GM21390 (cell line): ENCODE results near the gene CEP128.
"Not testable (repeated sequence)": the region's sequence is repeated elsewhere in the genome, so short reads cannot be mapped to it uniquely, and the experiment has no call there.

ENCODE experiments used
- ATAC-seq: cut with Tn5 transposase; IDR thresholded peaks from one replicate; pipeline ENCODE4 v1.9.1; 2021; ENCODE audit not compliant: unreplicated experiment

Gene CEP128

DNA sequence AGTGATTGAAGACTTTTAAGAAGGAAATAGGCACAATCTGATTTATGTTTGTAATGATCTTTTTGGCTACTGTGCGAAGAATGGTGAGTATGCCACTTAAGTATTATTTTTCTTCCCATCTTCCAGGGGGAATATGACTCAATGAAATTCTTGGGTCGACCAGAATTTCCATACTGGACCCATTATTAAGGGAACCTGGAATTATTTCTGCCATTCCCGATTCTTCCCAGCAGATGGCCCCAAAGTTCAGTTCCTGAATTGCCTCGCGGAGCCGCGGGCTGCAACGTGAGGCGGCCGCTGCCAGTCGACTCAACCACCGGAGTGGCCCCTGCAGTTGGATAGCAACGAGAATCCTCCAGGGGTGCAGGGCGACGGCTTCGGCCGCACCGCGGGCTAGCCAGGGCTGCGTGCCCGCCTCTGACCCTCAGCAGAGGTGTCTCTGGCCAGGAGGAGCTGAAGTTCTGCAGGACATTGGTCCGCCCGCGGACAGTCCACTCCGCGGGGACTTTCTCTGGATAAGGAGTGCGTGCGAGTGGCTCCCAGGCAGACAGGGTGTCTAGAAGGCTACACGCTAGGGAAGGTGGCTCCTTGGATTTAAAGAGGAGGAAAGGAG lies 13.3 kb upstream of the CEP128 start:
- ATAC-seq, result no peak

DNA sequence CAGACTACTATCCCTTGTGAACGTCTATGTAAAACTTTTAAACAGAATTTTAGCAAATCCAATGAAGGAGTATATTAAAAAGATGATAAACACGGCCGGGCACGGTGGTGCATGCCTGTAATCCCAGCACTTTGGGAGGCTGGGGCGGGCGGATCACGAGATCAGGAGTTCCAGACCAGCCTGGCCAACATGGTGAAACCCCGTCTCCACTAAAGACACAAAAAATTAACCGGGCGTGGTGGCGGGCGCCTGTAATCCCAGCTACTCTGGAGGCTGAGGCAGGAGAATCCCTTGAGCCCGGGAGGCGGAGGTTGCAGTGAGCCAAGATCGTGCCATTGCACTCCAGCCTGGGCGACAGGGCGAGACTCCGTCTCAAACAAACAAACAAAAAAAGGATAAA lies 11.7 kb upstream of the CEP128 start:
- ATAC-seq, result not testable (repeated sequence)

DNA sequence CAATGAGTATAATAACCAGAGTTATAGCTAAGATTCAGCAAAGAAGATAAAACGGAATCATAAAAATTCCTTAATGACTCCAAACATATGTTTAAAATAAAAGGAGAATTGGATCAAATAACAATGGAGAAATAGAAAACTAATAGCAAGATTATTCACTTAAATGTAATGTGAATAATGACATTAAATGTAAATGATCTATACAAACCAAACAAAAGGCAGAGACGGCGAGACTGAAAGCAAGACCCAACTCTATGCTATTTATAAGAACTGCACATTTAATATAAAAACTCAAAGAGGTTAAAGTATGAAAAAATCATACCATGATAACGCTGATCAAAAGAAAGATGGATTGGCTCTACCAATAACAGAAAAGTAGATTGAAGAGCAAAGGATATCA lies 10.0 kb upstream of the CEP128 start:
- ATAC-seq, result no peak

DNA sequence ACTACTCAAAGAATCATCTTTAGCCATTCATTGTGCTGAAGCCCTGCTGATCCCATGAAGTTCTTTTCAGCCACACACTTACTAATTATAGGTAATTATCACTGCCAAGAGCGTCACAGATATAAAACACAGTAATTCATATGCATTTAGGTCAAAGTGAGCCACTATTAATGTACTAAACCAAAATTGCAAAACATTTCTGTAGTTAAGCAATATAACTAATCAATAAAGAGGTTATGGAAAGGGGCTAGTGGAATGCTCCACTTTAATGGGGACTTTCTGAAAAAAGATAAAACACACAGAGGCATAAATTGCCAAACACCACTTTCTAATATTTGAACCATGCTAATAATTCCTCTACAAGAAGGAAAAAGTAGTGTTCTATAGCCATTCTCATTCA lies 6.8 kb upstream of the CEP128 start:
- no peak for ATAC-seq

DNA sequence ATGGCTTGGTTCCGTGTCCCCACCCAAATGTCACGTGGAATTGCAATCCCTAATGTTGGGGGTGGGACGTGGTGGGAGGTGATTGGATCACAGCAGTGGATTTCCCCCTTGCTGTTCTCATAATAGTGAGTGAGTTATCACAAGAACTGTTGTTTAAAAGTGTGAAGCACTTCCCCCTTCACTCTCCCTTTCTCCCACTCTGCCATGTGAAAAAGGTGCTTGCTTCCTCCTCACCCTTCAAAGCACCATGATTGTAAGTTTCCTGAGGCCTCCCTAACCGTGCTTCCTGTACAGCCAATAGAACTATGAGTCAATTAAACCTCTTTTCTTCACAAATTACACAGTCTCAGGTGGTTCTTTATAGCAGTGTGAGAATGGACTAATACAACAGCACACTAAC lies 5.3 kb upstream of the CEP128 start:
- no peak for ATAC-seq

DNA sequence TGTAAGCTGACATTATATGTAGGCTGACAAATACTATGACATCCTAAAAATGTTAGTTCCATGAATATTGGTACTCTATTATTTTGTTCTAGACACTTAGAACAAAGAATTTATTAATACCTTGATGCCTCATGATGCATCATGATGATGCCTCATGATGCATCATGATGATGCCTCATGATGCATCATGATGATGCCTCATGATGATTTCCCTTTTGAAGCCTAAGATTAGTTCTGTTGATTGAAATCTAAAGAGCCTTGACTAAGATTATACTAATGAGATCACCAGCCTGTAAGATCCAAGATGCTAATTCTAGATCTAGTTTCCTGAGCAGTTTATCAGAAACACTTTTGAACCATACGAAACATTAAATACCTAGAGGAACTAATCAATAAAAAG lies 4.6 kb upstream of the CEP128 start:
- no peak for ATAC-seq

DNA sequence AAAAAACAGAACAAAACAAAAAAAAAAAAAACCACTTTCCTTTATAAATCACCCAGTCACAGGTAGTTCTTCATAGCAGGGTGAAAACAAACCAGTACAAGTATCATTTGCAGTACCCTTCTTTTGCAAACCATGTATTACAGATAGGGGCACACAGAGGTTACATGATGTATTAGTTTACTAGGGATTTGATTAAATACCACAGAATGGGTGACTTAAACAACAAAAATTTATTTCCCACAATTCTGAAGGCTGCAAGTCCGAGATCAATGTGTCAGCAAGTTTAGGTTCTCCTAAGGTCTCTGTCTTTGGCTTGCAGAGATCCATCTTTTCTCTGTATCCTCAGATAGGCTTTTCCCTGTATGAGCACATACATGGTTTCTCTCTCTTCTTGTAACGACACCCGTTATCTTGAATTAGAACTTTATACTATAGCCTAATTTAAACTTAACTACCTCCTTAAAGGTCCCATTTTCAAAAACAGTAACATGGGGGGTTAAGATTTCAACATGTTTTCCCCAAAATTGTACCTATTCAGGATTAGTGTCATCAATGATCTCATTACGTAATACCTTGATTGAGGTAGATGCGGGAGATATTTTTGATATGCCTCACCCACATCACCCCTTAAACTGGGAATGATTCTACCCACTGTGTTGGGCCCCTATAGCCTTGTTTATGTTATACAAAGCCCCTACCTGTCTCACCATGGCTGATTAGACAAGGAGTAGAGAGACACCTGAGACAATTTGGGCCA lies 3.5 kb upstream of the CEP128 start:
- no peak for ATAC-seq

DNA sequence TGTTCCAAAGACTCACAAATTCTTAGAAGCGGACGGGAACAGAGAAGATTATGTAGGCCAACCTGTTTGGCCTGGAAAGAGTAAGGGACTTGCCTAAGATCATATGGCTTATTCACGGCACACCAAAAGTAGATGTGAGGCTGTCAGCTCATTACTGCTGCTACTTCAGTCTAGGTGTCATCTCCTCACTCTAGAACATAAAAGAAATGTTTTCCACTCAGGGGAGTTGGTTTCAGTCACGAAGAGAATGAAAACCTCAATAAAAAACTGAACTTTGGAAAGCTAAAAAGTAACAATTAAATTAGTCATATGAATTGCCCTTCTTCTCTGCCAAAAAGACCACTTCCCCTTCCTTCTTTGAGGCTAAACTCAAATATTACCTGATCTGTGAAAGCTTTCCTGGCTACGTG lies 658 bp upstream of the CEP128 start:
- peak; percentile 22 for ATAC-seq

DNA sequence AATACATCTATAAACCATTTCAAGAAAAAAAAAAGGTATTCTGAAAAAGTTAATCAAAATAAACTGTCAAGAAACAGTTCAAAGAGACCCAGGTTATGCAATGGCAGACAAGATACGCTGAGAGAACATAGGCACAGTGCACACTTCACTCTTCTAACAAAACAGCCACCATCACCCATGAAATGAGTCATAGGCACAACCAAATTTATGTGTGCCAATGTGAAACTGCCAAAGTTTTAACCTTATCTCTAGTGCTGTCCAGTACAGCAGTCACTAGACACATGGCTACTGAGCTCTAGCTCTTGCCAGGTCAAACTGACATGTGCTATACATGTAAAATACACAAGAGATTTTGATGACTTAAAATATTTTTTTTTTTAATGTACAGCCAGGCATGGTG lies 1.4 kb downstream of the CEP128 start:
- ATAC-seq, result no peak

DNA sequence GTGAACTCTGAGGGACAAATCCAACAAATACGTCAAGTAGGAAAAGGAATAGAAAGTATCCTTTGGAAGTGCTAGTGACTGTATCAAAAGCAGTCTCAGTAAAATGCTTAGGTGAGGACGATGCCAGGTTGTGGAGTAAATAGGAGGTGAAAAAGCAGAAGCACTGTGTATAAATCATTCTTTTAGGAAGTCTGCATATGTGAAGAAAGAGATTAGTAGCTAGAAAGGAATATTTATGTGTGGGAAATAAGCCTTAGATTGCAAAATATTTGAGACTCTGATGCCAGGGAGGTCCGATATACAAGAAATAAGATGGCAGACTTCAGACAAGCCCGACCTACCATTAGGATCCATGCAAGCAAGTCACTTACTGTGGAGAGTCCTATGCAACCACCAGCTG lies 7.9 kb downstream of the CEP128 start:
- no peak for ATAC-seq

DNA sequence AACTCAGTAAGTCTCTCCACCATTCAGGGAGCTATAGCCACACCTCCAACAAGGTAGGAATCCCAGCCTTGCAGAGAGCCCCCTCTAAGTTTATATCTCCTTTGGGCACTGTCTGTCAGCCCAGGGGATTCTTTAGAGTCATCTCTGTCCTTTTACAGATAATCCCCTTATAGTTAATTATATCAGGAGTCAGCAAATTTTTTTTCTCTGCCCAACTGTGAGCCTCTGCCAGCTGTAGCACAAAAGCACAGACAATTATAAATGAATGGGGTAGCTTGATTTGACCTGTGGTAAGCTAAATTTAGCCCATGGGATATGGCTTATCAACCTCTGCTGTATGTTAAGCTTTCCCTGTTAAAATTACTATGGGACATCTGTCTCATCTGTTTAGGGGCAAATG lies 8.3 kb downstream of the CEP128 start:
- ATAC-seq, result no peak

DNA sequence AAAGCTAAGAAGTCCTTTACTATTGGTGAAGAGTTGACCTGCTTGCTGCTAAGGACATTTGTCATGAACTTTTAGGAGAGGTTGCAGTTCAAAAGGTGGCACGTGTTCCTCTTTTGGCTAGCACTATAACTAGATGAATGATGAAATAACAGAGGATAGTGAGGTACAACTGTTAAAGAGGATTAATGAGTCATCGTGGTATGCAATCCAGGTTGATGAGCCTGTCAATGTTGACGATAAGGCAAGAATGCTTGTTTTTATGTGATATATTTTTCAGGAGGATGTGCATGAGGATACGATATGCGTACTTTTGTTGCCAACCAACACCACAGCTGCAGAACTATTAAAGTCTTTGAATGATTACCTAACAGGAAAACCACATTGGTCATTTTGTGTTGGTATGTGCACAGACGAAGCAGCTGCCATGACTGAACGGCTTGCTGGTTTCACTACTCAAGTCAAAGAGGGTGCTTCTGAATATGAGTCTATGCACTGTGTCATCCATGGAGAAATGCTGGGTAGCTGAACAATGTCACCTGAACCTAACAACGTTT lies 10.6 kb downstream of the CEP128 start:
- ATAC-seq, result peak; percentile 98

DNA sequence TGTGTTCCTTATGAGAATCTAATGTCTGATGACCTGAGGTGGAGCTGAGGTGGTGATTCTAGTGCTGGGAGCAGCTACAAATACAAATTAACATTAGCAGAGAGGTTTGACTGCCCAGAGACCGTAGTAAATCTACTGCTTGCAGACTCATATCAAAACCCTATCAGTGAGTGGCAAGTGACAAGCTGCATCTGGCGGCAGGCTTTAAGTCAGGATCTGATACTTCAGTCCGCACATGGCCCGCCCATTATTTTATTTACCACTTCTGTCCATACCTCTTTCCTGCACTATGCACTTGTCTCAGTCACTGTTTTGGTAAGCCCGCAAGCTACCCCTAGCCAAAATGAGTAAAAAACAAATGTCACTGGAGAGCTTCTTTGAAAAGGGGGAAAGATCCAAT lies 11.4 kb downstream of the CEP128 start:
- ATAC-seq, result no peak

DNA sequence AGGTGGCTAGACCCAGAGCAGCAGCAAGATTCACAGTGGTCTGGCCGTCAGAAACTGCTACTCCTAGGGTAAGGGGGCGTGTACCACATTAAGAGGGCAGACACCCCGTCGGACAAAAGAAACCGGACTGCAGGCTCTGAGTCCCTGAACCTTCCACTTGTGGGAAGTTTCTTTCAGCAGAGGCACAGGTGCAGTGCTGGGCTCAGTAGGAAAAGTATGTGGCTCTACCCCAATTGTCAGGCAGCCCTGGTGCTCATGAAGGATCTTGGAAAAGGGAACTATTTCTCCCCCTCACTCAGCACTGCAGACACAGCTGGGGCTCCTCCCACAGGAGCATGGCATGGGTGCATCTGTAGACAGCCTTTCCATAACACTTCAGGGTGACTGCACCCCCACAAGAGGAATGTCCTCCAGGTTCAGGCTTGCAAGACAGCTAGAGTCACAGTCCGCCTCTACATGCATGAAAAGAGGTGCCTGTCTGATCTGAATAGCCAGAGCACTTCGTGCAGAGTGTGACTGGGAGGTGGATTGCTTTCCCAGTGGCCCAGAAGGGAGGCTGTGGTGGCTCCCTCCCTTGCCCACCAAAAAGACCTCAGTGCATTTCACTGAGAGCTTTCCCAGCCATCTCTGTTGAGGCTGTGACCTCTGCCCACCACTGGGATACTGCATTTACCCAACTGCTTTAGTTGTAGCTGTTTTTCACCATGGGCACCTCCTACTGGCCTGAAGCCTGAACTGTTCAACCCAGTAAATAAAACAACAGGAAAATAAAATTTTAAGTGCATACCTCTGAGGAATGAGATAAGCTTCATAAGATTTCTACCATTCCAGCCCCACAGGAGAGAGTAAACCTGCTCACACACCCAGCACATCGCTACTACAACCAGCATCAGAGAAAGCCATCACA lies 14.2 kb downstream of the CEP128 start:
- ATAC-seq, result no peak

DNA sequence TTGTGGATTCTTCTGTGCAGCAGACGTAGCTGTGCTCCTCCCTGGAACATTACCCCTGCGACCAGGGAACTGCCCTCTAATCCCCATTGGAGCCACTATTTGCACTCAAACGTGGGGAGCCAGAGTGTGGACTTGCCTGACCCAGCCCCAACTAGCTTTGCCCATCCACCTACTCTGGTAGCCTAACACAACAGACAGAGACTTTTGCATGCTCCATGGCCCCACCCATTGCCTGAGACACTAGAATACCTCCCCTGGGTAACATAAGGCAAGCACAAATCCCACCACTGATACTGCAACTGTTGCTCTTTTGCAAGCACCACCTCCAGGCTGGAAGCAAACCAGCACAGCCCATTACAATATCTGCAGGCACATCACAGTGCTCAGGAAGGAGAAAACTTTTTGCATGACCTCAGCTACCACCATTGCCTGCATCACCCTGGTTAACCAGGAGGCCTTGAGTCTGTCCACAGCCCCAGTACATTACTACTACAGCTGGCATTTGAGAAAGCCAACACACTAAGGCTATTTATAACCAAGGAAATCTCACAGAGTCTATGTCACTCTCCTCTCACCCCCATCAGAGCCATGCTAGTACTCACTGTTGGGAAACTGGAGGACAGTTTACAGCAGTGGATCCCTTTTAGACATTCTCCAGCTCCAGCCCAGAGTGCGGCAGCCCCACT lies 15.0 kb downstream of the CEP128 start:
- no peak for ATAC-seq

DNA sequence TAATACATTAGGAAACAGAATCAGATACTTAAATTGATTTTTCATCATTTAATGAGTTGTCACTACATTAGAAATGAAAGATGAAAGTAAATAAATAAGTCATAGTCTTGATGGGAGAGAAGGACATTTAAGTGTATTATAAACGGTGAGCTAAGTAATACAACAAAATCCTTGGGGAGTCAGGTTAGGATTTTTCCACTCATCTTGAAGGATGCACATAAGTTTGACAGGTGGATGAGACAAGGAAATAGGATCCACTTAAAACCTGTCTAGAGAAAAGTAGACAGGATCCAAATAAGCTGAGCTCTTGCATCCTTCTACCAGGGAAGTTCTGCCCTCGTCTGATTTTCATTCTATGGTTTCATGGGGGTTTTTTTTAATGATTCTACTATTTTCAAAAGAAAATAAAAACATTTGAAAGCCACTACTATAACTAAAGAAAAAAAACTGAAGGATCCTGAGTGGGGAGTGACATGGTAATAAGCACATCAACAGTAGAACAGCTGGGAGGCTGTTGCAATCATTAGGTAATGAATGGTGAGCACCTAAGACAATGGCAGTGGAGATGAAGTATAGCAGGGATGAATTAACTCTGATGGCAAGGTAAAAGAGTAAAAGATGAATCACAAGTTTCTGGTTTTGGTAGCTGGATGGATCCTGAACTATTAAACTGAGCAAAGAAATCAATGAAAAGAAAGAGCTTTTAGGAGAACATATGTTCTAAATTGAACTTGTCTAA lies 17.0 kb downstream of the CEP128 start:
- no peak for ATAC-seq

DNA sequence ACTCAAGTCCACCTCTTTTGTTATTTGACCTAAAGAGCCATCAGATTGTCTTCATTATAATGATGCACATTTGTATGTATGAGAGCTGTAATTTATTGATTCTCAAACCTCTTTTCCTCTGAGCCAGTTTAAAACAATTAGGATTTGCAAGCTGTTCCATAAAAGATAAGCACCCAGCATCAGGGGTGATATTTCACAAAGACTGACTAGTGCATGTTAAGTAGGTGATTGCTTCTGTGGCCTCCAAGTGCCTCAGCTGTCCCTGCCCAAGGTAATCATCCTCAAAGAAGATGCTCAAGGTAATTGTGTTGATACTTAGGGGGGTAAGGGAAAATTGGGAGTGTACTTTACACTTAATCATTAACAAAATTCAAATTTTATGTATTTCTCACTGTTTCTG lies 18.2 kb downstream of the CEP128 start:
- no peak for ATAC-seq

DNA sequence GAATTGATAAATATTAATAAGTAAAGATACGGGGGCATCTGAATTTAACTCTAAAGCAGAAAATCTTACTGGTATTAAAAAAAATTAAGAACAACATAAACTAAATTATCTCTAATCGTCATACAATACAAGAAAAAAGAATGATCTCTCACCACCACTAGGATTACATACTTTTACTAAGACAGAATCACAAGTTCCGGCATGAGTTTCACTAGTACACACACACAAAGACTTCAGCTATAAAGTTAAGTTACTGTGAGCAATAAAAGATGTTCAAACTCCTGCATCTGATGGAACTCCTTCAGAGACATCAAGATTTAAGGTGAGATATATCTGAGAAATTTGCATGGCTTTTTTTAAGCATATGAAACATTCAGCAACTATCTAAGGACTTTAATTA lies 21.9 kb downstream of the CEP128 start:
- ATAC-seq, result no peak

DNA sequence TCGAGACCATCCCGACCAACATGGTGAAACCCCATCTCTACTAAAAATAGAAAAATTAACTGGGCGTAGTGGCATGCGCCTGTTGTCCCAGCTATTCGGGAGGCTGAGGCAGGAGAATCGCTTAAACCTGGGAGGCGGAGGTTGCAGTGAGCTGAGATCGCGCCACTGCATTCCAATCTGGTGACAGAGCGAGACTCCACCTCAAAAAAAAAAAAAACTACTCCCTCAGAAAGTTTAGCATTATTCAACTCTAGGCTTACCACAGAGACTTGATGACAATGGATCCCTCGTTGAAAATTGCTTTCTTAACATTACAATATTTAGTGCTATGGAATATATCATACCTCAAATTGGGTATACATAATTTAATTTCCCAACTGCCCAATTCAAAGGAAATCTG lies 29.5 kb downstream of the CEP128 start:
- ATAC-seq, result not testable (repeated sequence)

DNA sequence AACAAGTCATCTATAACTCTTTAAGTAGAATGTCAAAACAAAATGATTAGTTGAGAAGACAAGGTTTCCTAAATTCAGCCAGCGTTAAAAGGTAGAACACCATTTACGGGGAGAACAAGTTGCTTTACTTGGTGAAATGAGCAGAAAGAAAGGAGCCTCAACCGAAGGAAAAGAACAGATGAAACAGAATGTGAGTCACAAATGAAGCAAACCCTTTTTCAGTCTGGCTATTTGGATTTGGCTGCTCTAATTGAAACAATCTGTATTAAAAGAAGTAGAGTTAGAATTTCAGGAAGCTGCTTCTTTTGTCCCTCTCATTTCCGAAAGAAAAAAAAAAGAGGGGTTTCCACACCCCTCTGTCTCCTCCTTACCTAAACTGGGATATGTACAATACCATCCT lies 34.6 kb downstream of the CEP128 start:
- no peak for ATAC-seq
